ENCODE measurements around the gene ZBTB39. TPM values are rescaled to one million over a fixed set of nuclear protein-coding genes. Genes with fewer than 3 reads are reported as not detected.

ZBTB39 gene
- total RNA-seq, 1 experiment from 2014 or later = 31.2 TPM

DNA sequence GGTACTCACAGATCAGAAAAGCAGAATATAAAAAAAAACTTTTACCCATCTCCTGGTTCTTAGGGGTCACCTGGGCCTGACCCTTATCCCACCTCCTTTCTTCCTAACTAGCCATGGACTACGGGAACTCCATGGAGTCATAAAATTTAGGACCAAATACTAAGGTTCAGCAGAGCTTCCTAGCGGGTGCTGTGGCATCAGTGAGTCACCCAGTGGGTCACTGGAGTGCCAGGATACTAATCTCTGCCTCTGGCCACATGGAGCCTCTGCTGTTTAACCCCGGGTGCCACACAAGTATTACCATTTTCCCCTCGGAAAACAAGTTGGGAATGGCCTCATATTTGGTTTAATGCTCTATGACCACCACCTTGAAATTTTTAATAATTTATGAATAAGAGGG is 6.9 kb downstream of the ZBTB39 start:
- H2AFZ ChIP-seq (ENCODE audit: low read length) = no peak overlapping the region
- WGBS (ENCODE audit: extremely low coverage, insufficient read length, low lambda C conversion rate) = no CpG with 5 or more reads among the region's 4 CpGs
- H2AK5ac ChIP-seq (ENCODE audit: insufficient read length, low read length) = no peak overlapping the region
- no peak overlapping the region for H4K91ac ChIP-seq (ENCODE audit: insufficient read length, low read depth, low read length)
- H2BK12ac ChIP-seq (ENCODE audit: insufficient read length, low read depth, low read length) = no peak overlapping the region
- H2BK15ac ChIP-seq (ENCODE audit: low read depth, low read length) = no peak overlapping the region
- H3K9ac ChIP-seq (ENCODE audit: extremely low read depth, insufficient read length, low read length) = no peak overlapping the region
- Mint-ChIP-seq H3K36me3 (ENCODE audit: insufficient read depth in 1 of 3, low read depth in 3 of 3) (peaks cover 27 to 65% (median 60%) of the 10 kb centered on the region in 3 experiments), H3K4me3 (no peak overlapping the region), H3K4me1 (peaks cover 4 to 7% of the 10 kb centered on the region in 2 experiments), H3K27me3 (ENCODE audit: low read depth) (no peaks in the 10 kb centered on the region), H3K27ac (no peak overlapping the region), H3K9me3 (no peaks in the 10 kb centered on the region; a peak in 1 of 5 replicates)
- H4K8ac ChIP-seq (replicated peaks; ENCODE audit: insufficient read length, low read depth, low read length) = no peak overlapping the region
- no peak overlapping the region for H2BK20ac ChIP-seq (ENCODE audit: low read depth, low read length, poor library complexity, severe bottlenecking)
- H3K14ac ChIP-seq (ENCODE audit: insufficient read depth, low read length) = no peak overlapping the region
- no peak overlapping the region for H2BK120ac ChIP-seq (ENCODE audit: low read depth, low read length, poor library complexity, severe bottlenecking)
- H3K27ac ChIP-seq (ENCODE audit: insufficient read length, low read depth, low read length) = no peak overlapping the region
- no peak overlapping the region for H4K5ac ChIP-seq (ENCODE audit: insufficient read length, low read depth, low read length)
- H3K23ac ChIP-seq (ENCODE audit: insufficient read length, low read depth, low read length) = no peak overlapping the region
- H3T11ph ChIP-seq (ENCODE audit: low read length) = no peak overlapping the region
- no peaks in the 10 kb centered on the region for H3K4me1 ChIP-seq (ENCODE audit: insufficient read depth, low read length)
- DNase-seq = peak; percentile 9
- H3K23me2 ChIP-seq (ENCODE audit: insufficient read length, low read depth, low read length, poor library complexity, severe bottlenecking) = no peaks in the 10 kb centered on the region
- no peak overlapping the region for H3K18ac ChIP-seq (ENCODE audit: insufficient read length, low read depth, low read length)
- no peaks in the 10 kb centered on the region for H3K9me3 ChIP-seq (ENCODE audit: control insufficient read depth, low read depth, low read length)
- H4K20me1 ChIP-seq (ENCODE audit: control insufficient read depth, insufficient read depth, insufficient read length) = no peaks in the 10 kb centered on the region
- no peak overlapping the region for H3K4ac ChIP-seq (ENCODE audit: low read depth, low read length)
- no peaks in the 10 kb centered on the region for H3K27me3 ChIP-seq (ENCODE audit: insufficient read depth, low read length)
- H3K79me2 ChIP-seq (ENCODE audit: insufficient read depth, low read length) = peaks cover 3% of the 10 kb centered on the region
- TF ChIP-seq, protein P1, sequence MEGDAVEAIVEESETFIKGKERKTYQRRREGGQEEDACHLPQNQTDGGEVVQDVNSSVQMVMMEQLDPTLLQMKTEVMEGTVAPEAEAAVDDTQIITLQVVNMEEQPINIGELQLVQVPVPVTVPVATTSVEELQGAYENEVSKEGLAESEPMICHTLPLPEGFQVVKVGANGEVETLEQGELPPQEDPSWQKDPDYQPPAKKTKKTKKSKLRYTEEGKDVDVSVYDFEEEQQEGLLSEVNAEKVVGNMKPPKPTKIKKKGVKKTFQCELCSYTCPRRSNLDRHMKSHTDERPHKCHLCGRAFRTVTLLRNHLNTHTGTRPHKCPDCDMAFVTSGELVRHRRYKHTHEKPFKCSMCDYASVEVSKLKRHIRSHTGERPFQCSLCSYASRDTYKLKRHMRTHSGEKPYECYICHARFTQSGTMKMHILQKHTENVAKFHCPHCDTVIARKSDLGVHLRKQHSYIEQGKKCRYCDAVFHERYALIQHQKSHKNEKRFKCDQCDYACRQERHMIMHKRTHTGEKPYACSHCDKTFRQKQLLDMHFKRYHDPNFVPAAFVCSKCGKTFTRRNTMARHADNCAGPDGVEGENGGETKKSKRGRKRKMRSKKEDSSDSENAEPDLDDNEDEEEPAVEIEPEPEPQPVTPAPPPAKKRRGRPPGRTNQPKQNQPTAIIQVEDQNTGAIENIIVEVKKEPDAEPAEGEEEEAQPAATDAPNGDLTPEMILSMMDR (conservative IDR thresholded peaks at IDR 0.05) = no peak
- no peak overlapping the region for H2BK5ac ChIP-seq (ENCODE audit: insufficient read length, low read length)
- peaks cover 14% of the 10 kb centered on the region for H3K79me1 ChIP-seq (ENCODE audit: insufficient read depth, low read depth, low read length, poor library complexity, severe bottlenecking)
- no peak overlapping the region for H3K4me2 ChIP-seq (ENCODE audit: insufficient read depth, insufficient read length, low read length)
- H3K56ac ChIP-seq (ENCODE audit: insufficient read length, low read depth, low read length) = no peak overlapping the region
